Motor neuron (in vitro differentiated cells): Measurements from ENCODE around the gene AHCYL1. TPM values are rescaled to one million over a fixed set of nuclear protein-coding genes. Genes with fewer than 3 reads are reported as not detected.

Experiments
- ATAC-seq, 8 experiments: fragments of 200-7000 bp; cut with Tn5 transposase; replicated peaks in 6 of 8; 2 replicates each; pipeline ENCODE4 v1.8.0; 2021; ENCODE audit warnings: mild to moderate bottlenecking in 8 of 8, moderate library complexity in 8 of 8
- H3K27ac ChIP-seq, 2 donors: fragments of 250-450 bp; sonication (Bioruptor Pico); 2 replicates each; pipeline ENCODE4 v1.9.0; 2021; ENCODE audit warnings: antibody characterized with exemption in 2 of 2, mild to moderate bottlenecking in 2 of 2, moderate library complexity in 1 of 2
- H3K4me1 ChIP-seq, 2 donors: fragments of 250-450 bp; sonication (Bioruptor Pico); replicated peaks in 1 of 2; 2 replicates each; pipeline ENCODE4 v1.6.1; 2021; ENCODE audit warnings: antibody characterized with exemption in 2 of 2, mild to moderate bottlenecking in 2 of 2, moderate library complexity in 1 of 2
- H3K4me3 ChIP-seq, 5 donors: fragments of 250-450 bp; sonication (Bioruptor Pico); 2 replicates each; pipeline ENCODE4 v1.9.0; 2021; ENCODE audit warnings: antibody characterized with exemption in 5 of 5, mild to moderate bottlenecking in 5 of 5, moderate library complexity in 4 of 5
- WGBS, 10 experiments: fragments of 450-650 bp; shearing (Covaris generic); methylation state at CpG; one replicate each; pipeline ENCODE4 v1.0.0; 2022; 5-methylcytosine and 5-hydroxymethylcytosine counted together
- in situ Hi-C, 9 experiments: fragments of 400-800 bp; cut with MboI; loops; one replicate each; pipeline ENCODE4 v1.15.0; 2021; ENCODE audit warnings: low sequenced_read_pairs in 9 of 9, low pct_unique_long_range_greater_than_20kb in 2 of 9; ENCODE audit not compliant: unreplicated experiment in 9 of 9
- total RNA-seq, 8 experiments: library from RNA; unstranded; fragments of 300-600 nt; gene quantifications; 2 replicates each; pipeline versions ENCODE4 v1.2.3 to v1.2.4, GENCODE V29; 2022

AHCYL1 gene
- total RNA-seq, 8 experiments from 2014 or later: 33.7 to 96.8 (median 56.7) TPM

- Histone ChIP-seq H3K4me3 (no peak overlapping the region), H3K4me1 (peaks cover 0 to 3% of the 10 kb centered on the region in 2 donors), H3K27ac (no peak overlapping the region)
- 0 to 40% (median 0%) methylated on average over 2 to 4 of the region's 52 CpGs; no CpG with 5 or more reads in 5 of the 10 experiments for WGBS, 10 experiments
- in situ Hi-C loops: loop anchor here in 1 of 9 experiments (25.0 kb wide), 1 partner anchor 392 kb away; the partner anchor contains the start of gene PROK1
- ATAC-seq: peak in 5 of 8 experiments; percentile 14 to 48 (median 36)
Observed at GRCh38 chr1:110070282-110070669, 85.7 kb downstream of the AHCYL1 start.

GRCh38 chr1:110070671-110071242 is 86.2 kb downstream of the AHCYL1 start, which contains the start of gene ALX3:
ALX3 (minus strand) TSS chr1:110070672; CDS start chr1:110070612, 60 bp downstream.
- ATAC-seq: peak in 4 of 8 experiments; percentile 6 to 20 (median 16)
- peaks cover 0 to 3% of the 10 kb centered on the region in 2 donors for H3K4me1 ChIP-seq
- no peak within 1 kb of the TSS for H3K27ac ChIP-seq
- in situ Hi-C loops: loop anchor here in 1 of 9 experiments (25.0 kb wide), 1 partner anchor 392 kb away; the partner anchor contains the start of gene PROK1
- WGBS, 10 experiments: 20 to 83% (median 80%) methylated on average over 1 to 3 of the region's 27 CpGs; no CpG with 5 or more reads in 5 of the 10 experiments
- no peak within 1 kb of the TSS for H3K4me3 ChIP-seq

Other genes with a start within 250 kb of the AHCYL1 start
- 100 to 1,000 TPM in 3 of 8 experiments, 10 to 100 TPM in 5; 61.8 to 639 (median 82.1) TPM for gene GSTM3, start 243.7 kb upstream of the AHCYL1 start, total RNA-seq
- gene EPS8L3, start 220.8 kb upstream of the AHCYL1 start, total RNA-seq: 1 to 10 TPM in 2 of 8 experiments, not detected in 6; 1.0 to 3.1 TPM
- 10 to 100 TPM in 4 of 8 experiments, 1 to 10 TPM in 4; 1.2 to 27.1 (median 9.1) TPM for gene CSF1, start 73.9 kb upstream of the AHCYL1 start, total RNA-seq
- gene STRIP1, start 49.9 kb downstream of the AHCYL1 start, total RNA-seq: 10 to 100 TPM; 29.7 to 98.3 (median 60.3) TPM
- gene ALX3, start 85.9 kb downstream of the AHCYL1 start, total RNA-seq: under 1 TPM in 2 of 8 experiments, not detected in 6; 0.28 to 0.31 TPM
- gene UBL4B, start 127.7 kb downstream of the AHCYL1 start, total RNA-seq: under 1 TPM in 3 of 8 experiments, not detected in 5; 0.05 to 0.71 (median 0.25) TPM
- 10 to 100 TPM in 1 of 8 experiments, 1 to 10 TPM in 2, under 1 TPM in 5; 0.31 to 10.3 (median 0.82) TPM for gene SLC6A17, start 165.7 kb downstream of the AHCYL1 start, total RNA-seq
- gene KCNC4, start 225.5 kb downstream of the AHCYL1 start, total RNA-seq: 1 to 10 TPM in 7 of 8 experiments, under 1 TPM in 1; 0.56 to 8.1 (median 4.5) TPM